ENCODE measurements around the gene TMEM198. TPM values are rescaled to one million over a fixed set of nuclear protein-coding genes. Genes with fewer than 3 reads are reported as not detected.

TMEM198 gene
- total and polyA plus RNA-seq, 4 donors = 0.74 to 1.9 (median 1.5) TPM

GRCh38 chr2:219545943-219546352, 2.1 kb downstream of the TMEM198 start:
- H3K27ac ChIP-seq (ENCODE audit: low read depth in 1 of 2, low read length in 2 of 2) = no peak overlapping the region
- H3K36me3 ChIP-seq (ENCODE audit: control insufficient read depth in 4 of 4, insufficient read depth in 3 of 4, low read depth in 1 of 4, low read length in 3 of 4) = peaks cover under 1 to 2% (median 2%) of the 10 kb centered on the region in 4 donors
- no peak overlapping the region for H3K4me3 ChIP-seq (ENCODE audit: low read depth in 1 of 3, low read length in 3 of 3)
- no peak for TF ChIP-seq RAD21 (IDR thresholded peaks at IDR 0.05)
- TF ChIP-seq FOXA2 (IDR thresholded peaks at IDR 0.05) = no peak
- TF ChIP-seq HNF4G (IDR thresholded peaks at IDR 0.05) = no peak
- no peak for TF ChIP-seq HNF4A (conservative IDR thresholded peaks at IDR 0.05)
- TF ChIP-seq GABPA (IDR thresholded peaks at IDR 0.05 in 1 of 2, conservative IDR thresholded peaks at IDR 0.05 in 1 of 2) = no peak
- TF ChIP-seq TAF1 (conservative IDR thresholded peaks at IDR 0.05) = no peak
- TF ChIP-seq, protein P1, sequence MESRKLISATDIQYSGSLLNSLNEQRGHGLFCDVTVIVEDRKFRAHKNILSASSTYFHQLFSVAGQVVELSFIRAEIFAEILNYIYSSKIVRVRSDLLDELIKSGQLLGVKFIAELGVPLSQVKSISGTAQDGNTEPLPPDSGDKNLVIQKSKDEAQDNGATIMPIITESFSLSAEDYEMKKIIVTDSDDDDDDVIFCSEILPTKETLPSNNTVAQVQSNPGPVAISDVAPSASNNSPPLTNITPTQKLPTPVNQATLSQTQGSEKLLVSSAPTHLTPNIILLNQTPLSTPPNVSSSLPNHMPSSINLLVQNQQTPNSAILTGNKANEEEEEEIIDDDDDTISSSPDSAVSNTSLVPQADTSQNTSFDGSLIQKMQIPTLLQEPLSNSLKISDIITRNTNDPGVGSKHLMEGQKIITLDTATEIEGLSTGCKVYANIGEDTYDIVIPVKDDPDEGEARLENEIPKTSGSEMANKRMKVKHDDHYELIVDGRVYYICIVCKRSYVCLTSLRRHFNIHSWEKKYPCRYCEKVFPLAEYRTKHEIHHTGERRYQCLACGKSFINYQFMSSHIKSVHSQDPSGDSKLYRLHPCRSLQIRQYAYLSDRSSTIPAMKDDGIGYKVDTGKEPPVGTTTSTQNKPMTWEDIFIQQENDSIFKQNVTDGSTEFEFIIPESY (IDR thresholded peaks at IDR 0.05) = no peak
- no peak for TF ChIP-seq NR2F2 (IDR thresholded peaks at IDR 0.05)
- H3K4me1 ChIP-seq (ENCODE audit: control insufficient read depth in 4 of 4, insufficient read depth in 4 of 4, low read length in 3 of 4) = peaks cover 14 to 25% (median 19%) of the 10 kb centered on the region in 4 donors
- WGBS = 71% methylated on average over 4 of the region's 4 CpGs
- no peak overlapping the region for H3K9ac ChIP-seq (ENCODE audit: low read depth in 1 of 2, low read length in 2 of 2)
- no peak for DNase-seq (ENCODE audit: low spot score)
- no peaks in the 10 kb centered on the region for H3K9me3 ChIP-seq (ENCODE audit: control insufficient read depth in 4 of 4, low read length in 3 of 4)
- no peaks in the 10 kb centered on the region for H3K27me3 ChIP-seq (ENCODE audit: control insufficient read depth in 4 of 4, insufficient read depth in 4 of 4, low read length in 3 of 4)

DNA sequence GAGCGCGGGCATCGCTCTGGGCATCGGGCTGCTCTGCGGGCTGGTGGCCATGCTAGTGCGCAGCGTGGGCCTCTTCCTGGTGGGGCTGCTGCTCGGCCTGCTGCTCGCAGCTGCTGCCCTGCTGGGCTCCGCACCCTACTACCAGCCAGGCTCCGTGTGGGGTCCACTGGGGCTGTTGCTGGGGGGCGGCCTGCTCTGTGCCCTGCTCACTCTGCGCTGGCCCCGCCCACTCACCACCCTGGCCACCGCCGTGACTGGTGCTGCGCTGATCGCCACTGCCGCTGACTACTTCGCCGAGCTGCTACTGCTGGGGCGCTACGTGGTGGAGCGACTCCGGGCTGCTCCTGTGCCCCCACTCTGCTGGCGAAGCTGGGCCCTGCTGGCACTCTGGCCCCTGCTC, 3.8 kb downstream of the TMEM198 start:
- no peak for DNase-seq (ENCODE audit: low spot score)

More for the DNA sequence above, 3.8 kb downstream of the TMEM198 start:
- no peak overlapping the region for H3K9ac ChIP-seq (ENCODE audit: low read depth in 1 of 2, low read length in 2 of 2)
- no peak overlapping the region for H3K4me3 ChIP-seq (ENCODE audit: low read depth in 1 of 3, low read length in 3 of 3)
- TF ChIP-seq HNF4G (IDR thresholded peaks at IDR 0.05) = no peak
- TF ChIP-seq, protein P2, sequence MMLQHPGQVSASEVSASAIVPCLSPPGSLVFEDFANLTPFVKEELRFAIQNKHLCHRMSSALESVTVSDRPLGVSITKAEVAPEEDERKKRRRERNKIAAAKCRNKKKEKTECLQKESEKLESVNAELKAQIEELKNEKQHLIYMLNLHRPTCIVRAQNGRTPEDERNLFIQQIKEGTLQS (IDR thresholded peaks at IDR 0.05) = no peak
- TF ChIP-seq JUND (IDR thresholded peaks at IDR 0.05) = no peak
- TF ChIP-seq FOXA2 (IDR thresholded peaks at IDR 0.05) = no peak
- no peak for TF ChIP-seq EGR1 (IDR thresholded peaks at IDR 0.05; ENCODE audit: low read depth in 2 of 2)
- TF ChIP-seq RXRA (IDR thresholded peaks at IDR 0.05) = no peak
- no peak for TF ChIP-seq SP1 (IDR thresholded peaks at IDR 0.05)
- TF ChIP-seq, protein P3, sequence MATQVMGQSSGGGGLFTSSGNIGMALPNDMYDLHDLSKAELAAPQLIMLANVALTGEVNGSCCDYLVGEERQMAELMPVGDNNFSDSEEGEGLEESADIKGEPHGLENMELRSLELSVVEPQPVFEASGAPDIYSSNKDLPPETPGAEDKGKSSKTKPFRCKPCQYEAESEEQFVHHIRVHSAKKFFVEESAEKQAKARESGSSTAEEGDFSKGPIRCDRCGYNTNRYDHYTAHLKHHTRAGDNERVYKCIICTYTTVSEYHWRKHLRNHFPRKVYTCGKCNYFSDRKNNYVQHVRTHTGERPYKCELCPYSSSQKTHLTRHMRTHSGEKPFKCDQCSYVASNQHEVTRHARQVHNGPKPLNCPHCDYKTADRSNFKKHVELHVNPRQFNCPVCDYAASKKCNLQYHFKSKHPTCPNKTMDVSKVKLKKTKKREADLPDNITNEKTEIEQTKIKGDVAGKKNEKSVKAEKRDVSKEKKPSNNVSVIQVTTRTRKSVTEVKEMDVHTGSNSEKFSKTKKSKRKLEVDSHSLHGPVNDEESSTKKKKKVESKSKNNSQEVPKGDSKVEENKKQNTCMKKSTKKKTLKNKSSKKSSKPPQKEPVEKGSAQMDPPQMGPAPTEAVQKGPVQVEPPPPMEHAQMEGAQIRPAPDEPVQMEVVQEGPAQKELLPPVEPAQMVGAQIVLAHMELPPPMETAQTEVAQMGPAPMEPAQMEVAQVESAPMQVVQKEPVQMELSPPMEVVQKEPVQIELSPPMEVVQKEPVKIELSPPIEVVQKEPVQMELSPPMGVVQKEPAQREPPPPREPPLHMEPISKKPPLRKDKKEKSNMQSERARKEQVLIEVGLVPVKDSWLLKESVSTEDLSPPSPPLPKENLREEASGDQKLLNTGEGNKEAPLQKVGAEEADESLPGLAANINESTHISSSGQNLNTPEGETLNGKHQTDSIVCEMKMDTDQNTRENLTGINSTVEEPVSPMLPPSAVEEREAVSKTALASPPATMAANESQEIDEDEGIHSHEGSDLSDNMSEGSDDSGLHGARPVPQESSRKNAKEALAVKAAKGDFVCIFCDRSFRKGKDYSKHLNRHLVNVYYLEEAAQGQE (IDR thresholded peaks at IDR 0.05) = no peak
- TF ChIP-seq, protein P1 (IDR thresholded peaks at IDR 0.05) = no peak
- no peak for TF ChIP-seq GABPA (IDR thresholded peaks at IDR 0.05 in 1 of 2, conservative IDR thresholded peaks at IDR 0.05 in 1 of 2)
- no peak for TF ChIP-seq FOXA1 (IDR thresholded peaks at IDR 0.05)
- TF ChIP-seq, protein P4, sequence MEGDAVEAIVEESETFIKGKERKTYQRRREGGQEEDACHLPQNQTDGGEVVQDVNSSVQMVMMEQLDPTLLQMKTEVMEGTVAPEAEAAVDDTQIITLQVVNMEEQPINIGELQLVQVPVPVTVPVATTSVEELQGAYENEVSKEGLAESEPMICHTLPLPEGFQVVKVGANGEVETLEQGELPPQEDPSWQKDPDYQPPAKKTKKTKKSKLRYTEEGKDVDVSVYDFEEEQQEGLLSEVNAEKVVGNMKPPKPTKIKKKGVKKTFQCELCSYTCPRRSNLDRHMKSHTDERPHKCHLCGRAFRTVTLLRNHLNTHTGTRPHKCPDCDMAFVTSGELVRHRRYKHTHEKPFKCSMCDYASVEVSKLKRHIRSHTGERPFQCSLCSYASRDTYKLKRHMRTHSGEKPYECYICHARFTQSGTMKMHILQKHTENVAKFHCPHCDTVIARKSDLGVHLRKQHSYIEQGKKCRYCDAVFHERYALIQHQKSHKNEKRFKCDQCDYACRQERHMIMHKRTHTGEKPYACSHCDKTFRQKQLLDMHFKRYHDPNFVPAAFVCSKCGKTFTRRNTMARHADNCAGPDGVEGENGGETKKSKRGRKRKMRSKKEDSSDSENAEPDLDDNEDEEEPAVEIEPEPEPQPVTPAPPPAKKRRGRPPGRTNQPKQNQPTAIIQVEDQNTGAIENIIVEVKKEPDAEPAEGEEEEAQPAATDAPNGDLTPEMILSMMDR (IDR thresholded peaks at IDR 0.05; ENCODE audit: low read depth, low read length, missing input control) = no peak
- H3K9me3 ChIP-seq (ENCODE audit: control insufficient read depth in 4 of 4, low read length in 3 of 4) = no peaks in the 10 kb centered on the region
- H3K27ac ChIP-seq (ENCODE audit: low read depth in 1 of 2, low read length in 2 of 2) = no peak overlapping the region
- 96% methylated on average over 26 of the region's 26 CpGs for WGBS
- H3K4me1 ChIP-seq (ENCODE audit: control insufficient read depth in 4 of 4, insufficient read depth in 4 of 4, low read length in 3 of 4) = peaks cover 9 to 23% (median 14%) of the 10 kb centered on the region in 4 donors
- peaks cover 0 to 2% (median 0%) of the 10 kb centered on the region in 4 donors for H3K27me3 ChIP-seq (ENCODE audit: control insufficient read depth in 4 of 4, insufficient read depth in 4 of 4, low read length in 3 of 4)
- H3K36me3 ChIP-seq (ENCODE audit: control insufficient read depth in 4 of 4, insufficient read depth in 3 of 4, low read depth in 1 of 4, low read length in 3 of 4) = no peaks in the 10 kb centered on the region
